ENCODE measurements around the gene HECTD2. TPM values are rescaled to one million over a fixed set of nuclear protein-coding genes. Genes with fewer than 3 reads are reported as not detected.

The HECTD2 gene
- polyA plus RNA-seq, 4 donors: 26.3 to 37.1 (median 29.4) TPM

DNA sequence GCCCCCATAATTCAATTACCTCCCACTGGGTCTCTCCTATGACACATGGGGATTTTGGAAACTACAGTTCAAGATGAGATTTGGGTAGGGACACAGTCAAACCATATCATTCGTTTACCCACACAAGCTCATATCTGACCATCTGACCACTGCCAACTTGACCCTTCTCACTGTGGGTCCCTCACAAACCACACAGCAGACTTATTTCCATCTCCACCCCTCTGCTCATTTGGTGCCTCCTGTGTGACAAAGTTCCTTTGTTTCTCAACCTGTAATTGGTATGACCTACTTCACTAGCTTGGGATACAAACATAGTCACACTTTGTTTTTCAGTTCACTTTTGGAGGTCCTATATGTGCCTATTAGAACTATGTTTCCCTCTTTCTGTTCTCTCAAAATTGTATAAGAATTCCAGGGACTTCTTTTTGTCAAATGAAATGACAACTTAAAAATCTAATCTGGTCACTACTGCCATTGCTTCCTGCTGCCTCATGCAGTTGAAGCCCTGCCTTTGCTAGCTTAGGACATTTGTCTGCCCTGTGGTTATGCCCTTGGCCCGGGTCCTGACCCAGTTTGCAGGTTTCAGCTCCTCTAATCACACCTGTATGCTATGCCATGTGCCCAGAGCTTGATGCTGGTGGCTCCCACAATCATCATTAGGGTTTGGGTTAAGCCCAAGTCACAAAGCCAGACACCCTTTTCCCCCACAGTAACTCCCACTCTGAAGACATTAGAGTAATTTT, 152.9 kb downstream of the HECTD2 start:
- no peak for DNase-seq (ENCODE audit: low read depth in 4 of 4, low spot score in 2 of 4)

DNA sequence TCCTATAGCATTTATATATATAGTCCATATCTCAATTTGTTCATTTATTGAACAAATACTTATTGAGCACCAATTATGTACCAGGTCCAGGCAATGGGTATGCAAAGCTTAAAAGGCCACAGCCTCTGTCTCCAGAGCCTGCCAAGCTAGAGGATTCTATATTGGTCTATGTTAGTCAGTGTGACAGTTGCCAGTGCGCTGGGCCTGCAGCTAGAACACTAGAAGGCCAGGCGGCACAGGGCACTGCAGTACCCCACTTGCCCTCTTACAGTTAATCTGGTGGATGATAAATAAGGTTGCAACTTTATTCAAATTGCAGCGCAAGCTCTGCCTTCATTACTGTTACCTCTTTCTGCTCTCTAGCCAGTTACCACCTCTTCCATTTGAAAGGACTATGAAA, 153.9 kb downstream of the HECTD2 start:
- no peak for DNase-seq (ENCODE audit: low read depth in 4 of 4, low spot score in 2 of 4)

Other genes with a start within 250 kb of the HECTD2 start
- 10 to 100 TPM; 22.9 to 28.8 (median 27.0) TPM for gene PCGF5, start 189.7 kb upstream of the HECTD2 start, polyA plus RNA-seq (ENCODE audit: insufficient read length in 4 of 4)
- gene PPP1R3C, start 222.7 kb downstream of the HECTD2 start, polyA plus RNA-seq (ENCODE audit: insufficient read length in 4 of 4): 10 to 100 TPM; 32.4 to 40.4 (median 36.6) TPM